ENCODE measurements around the gene METTL24. TPM values are rescaled to one million over a fixed set of nuclear protein-coding genes. Genes with fewer than 3 reads are reported as not detected.

Gene METTL24
- total RNA-seq, 1 experiment from 2014 or later, result not detected

GRCh38 chr6:110326609-110327008 is 31.5 kb downstream of the METTL24 start:
- no peaks in the 10 kb centered on the region for H3K4me1 ChIP-seq (replicated peaks; ENCODE audit: insufficient read depth)
- H3F3A ChIP-seq (ENCODE audit: insufficient read depth, low read depth), result no peaks in the 10 kb centered on the region
- POLR2A ChIA-PET (ENCODE audit: unreplicated experiment), result no interaction called here
- intact Hi-C loops (cut with micrococcal nuclease; ENCODE audit: unreplicated experiment), result no loop called here
- no peak overlapping the region for H2AFZ ChIP-seq
- H3K9me2 ChIP-seq (ENCODE audit: insufficient read depth), result no peaks in the 10 kb centered on the region
- CTCF ChIA-PET, result no interaction called here
- no peak overlapping the region for H3K4me2 ChIP-seq
- H3K36me3 ChIP-seq (ENCODE audit: low read depth), result no peaks in the 10 kb centered on the region
- H4K20me1 ChIP-seq (ENCODE audit: insufficient read depth), result no peaks in the 10 kb centered on the region
- H3K79me2 ChIP-seq (ENCODE audit: low read depth), result no peaks in the 10 kb centered on the region
- no peak overlapping the region for H3K4me3 ChIP-seq
- no TSS peak for BruUV-seq (replicated peaks)
- H3K27me3 ChIP-seq (ENCODE audit: insufficient read depth, low read depth), result no peaks in the 10 kb centered on the region
- no peaks in the 10 kb centered on the region for H3K9me3 ChIP-seq (ENCODE audit: insufficient read depth, low read depth)
- TF ChIP-seq, protein P1, sequence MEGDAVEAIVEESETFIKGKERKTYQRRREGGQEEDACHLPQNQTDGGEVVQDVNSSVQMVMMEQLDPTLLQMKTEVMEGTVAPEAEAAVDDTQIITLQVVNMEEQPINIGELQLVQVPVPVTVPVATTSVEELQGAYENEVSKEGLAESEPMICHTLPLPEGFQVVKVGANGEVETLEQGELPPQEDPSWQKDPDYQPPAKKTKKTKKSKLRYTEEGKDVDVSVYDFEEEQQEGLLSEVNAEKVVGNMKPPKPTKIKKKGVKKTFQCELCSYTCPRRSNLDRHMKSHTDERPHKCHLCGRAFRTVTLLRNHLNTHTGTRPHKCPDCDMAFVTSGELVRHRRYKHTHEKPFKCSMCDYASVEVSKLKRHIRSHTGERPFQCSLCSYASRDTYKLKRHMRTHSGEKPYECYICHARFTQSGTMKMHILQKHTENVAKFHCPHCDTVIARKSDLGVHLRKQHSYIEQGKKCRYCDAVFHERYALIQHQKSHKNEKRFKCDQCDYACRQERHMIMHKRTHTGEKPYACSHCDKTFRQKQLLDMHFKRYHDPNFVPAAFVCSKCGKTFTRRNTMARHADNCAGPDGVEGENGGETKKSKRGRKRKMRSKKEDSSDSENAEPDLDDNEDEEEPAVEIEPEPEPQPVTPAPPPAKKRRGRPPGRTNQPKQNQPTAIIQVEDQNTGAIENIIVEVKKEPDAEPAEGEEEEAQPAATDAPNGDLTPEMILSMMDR (conservative IDR thresholded peaks at IDR 0.05), result no peak
- no peak for TF ChIP-seq EZH2 (IDR thresholded peaks at IDR 0.05; ENCODE audit: low read depth)
- H3K27ac ChIP-seq, result no peak overlapping the region
- DNase-seq, result no peak

GRCh38 chr6:110326057-110326456 is 32.1 kb downstream of the METTL24 start:
- no TSS peak for BruUV-seq (replicated peaks)
- H3K9me3 ChIP-seq (ENCODE audit: insufficient read depth, low read depth), result no peaks in the 10 kb centered on the region
- H3K9me2 ChIP-seq (ENCODE audit: insufficient read depth), result no peaks in the 10 kb centered on the region
- no peak overlapping the region for H3K27ac ChIP-seq
- ChIA-PET POLR2A (ENCODE audit: unreplicated experiment) (no interaction called here), CTCF (no interaction called here)
- H3F3A ChIP-seq (ENCODE audit: insufficient read depth, low read depth), result no peaks in the 10 kb centered on the region
- H4K20me1 ChIP-seq (ENCODE audit: insufficient read depth), result no peaks in the 10 kb centered on the region
- H3K4me2 ChIP-seq, result no peak overlapping the region
- no peak for DNase-seq
- intact Hi-C loops (cut with micrococcal nuclease; ENCODE audit: unreplicated experiment), result no loop called here
- no peaks in the 10 kb centered on the region for H3K27me3 ChIP-seq (ENCODE audit: insufficient read depth, low read depth)
- H3K79me2 ChIP-seq (ENCODE audit: low read depth), result no peaks in the 10 kb centered on the region
- H3K4me1 ChIP-seq (replicated peaks; ENCODE audit: insufficient read depth), result no peaks in the 10 kb centered on the region
- no peaks in the 10 kb centered on the region for H3K36me3 ChIP-seq (ENCODE audit: low read depth)
- H2AFZ ChIP-seq, result no peak overlapping the region
- no peak overlapping the region for H3K4me3 ChIP-seq
- TF ChIP-seq, protein P1 (conservative IDR thresholded peaks at IDR 0.05), result no peak
- TF ChIP-seq EZH2 (IDR thresholded peaks at IDR 0.05; ENCODE audit: low read depth), result no peak

GRCh38 chr6:110325197-110325596 is 33.0 kb downstream of the METTL24 start:
- H3K4me3 ChIP-seq, result no peak overlapping the region
- H3K36me3 ChIP-seq (ENCODE audit: low read depth), result no peaks in the 10 kb centered on the region
- H3K27ac ChIP-seq, result no peak overlapping the region
- no peak overlapping the region for H3K4me2 ChIP-seq
- H3K4me1 ChIP-seq (replicated peaks; ENCODE audit: insufficient read depth), result no peaks in the 10 kb centered on the region
- no peaks in the 10 kb centered on the region for H3K27me3 ChIP-seq (ENCODE audit: insufficient read depth, low read depth)
- H3K79me2 ChIP-seq (ENCODE audit: low read depth), result no peaks in the 10 kb centered on the region
- no peak overlapping the region for H2AFZ ChIP-seq
- no peaks in the 10 kb centered on the region for H3K9me2 ChIP-seq (ENCODE audit: insufficient read depth)
- POLR2A ChIA-PET (ENCODE audit: unreplicated experiment), result interaction anchor here (0.6 kb wide), 1 partner anchor 670 kb away, joined by 4 read pairs; no protein-coding TSS in a partner anchor
- H3F3A ChIP-seq (ENCODE audit: insufficient read depth, low read depth), result no peaks in the 10 kb centered on the region
- no peaks in the 10 kb centered on the region for H4K20me1 ChIP-seq (ENCODE audit: insufficient read depth)
- intact Hi-C loops (cut with micrococcal nuclease; ENCODE audit: unreplicated experiment), result no loop called here
- H3K9me3 ChIP-seq (ENCODE audit: insufficient read depth, low read depth), result no peaks in the 10 kb centered on the region
- CTCF ChIA-PET, result no interaction called here
- TF ChIP-seq, protein P1 (conservative IDR thresholded peaks at IDR 0.05), result no peak
- TF ChIP-seq EZH2 (IDR thresholded peaks at IDR 0.05; ENCODE audit: low read depth), result no peak
- BruUV-seq (replicated peaks), result no TSS peak
- no peak for DNase-seq

Measured in PC-9 (cell line).